PC-9 (cell line): ENCODE data around the gene UNC13B.

Source experiments
- EZH2 ChIP-seq: fragments of 200-600 bp; sonication (generic); IDR thresholded peaks from 2 replicates; pipeline ENCODE4 v1.8.0; 2017; ENCODE audit warnings: antibody characterized with exemption, low read depth
- TF ChIP-seq, protein P1 (sequence below): fragments of 200-600 bp; sonication (generic); conservative IDR thresholded peaks from 2 replicates; pipeline ENCODE4 v1.6.1; 2017; ENCODE audit warnings: mixed run types, antibody characterized with exemption, mild to moderate bottlenecking, moderate library complexity

DNA sequence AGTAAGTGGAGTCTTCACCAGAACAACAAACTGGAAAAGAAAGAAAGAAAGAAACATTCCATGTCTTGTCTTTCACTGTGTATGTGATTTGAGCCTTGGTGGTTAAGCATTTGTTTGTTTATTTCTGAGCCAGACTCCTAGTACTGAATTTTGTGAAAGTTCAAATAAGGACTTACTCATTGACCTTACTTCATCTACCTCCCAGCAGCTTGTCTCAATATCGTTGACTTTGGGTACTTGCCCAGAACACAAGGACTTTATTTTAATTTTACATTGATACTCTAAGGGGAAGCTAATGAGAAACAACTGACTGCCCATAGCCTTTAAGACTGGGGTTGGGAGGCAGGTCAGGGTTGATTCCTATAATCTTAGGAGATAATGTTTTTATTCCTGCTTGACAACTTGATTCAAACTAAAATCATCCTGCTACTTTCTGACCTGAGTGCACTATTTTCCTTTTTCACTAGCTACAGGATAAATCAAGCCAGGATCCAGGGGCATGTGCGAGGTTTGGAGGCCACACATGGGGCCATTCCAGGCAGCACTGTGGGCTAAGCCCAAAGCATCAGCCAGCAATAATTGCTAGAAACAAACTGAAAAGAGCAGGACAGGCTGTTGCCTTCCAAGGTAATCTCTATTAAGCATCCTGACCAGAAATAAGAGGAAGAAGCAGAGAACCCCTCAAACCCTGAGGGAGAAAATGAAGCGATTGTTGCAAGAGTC lies 189.2 kb downstream of the UNC13B start:
- TF ChIP-seq, protein P1, sequence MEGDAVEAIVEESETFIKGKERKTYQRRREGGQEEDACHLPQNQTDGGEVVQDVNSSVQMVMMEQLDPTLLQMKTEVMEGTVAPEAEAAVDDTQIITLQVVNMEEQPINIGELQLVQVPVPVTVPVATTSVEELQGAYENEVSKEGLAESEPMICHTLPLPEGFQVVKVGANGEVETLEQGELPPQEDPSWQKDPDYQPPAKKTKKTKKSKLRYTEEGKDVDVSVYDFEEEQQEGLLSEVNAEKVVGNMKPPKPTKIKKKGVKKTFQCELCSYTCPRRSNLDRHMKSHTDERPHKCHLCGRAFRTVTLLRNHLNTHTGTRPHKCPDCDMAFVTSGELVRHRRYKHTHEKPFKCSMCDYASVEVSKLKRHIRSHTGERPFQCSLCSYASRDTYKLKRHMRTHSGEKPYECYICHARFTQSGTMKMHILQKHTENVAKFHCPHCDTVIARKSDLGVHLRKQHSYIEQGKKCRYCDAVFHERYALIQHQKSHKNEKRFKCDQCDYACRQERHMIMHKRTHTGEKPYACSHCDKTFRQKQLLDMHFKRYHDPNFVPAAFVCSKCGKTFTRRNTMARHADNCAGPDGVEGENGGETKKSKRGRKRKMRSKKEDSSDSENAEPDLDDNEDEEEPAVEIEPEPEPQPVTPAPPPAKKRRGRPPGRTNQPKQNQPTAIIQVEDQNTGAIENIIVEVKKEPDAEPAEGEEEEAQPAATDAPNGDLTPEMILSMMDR, result no peak
- TF ChIP-seq EZH2, result no peak
